ENCODE results near the gene DZIP1.

DZIP1 gene

GRCh38 chr13:95564091-95564490, 80.4 kb downstream of the DZIP1 start:
- TF ChIP-seq CTCF (conservative IDR thresholded peaks at IDR 0.05; ENCODE audit: low read depth, low read length), result no peak
- Histone ChIP-seq H3K4me1 (ENCODE audit: low read depth, poor library complexity, severe bottlenecking) (no peaks in the 10 kb centered on the region), H4K20me1 (ENCODE audit: insufficient read depth) (no peaks in the 10 kb centered on the region), H3K79me2 (ENCODE audit: insufficient read depth, low read depth) (no peaks in the 10 kb centered on the region), H3K36me3 (ENCODE audit: insufficient read depth) (no peaks in the 10 kb centered on the region), H3K9ac (no peak overlapping the region), H2AFZ (ENCODE audit: low read depth) (no peak overlapping the region), H3K4me2 (no peak overlapping the region), H3K27me3 (ENCODE audit: insufficient read depth, low read depth) (no peaks in the 10 kb centered on the region), H3K27ac (no peak overlapping the region), H3K4me3 (IDR thresholded peaks at IDR 0.05; ENCODE audit: insufficient read depth, low read depth, low read length) (no peak overlapping the region)

- Histone ChIP-seq H3K9ac (no peak overlapping the region), H3K4me3 (IDR thresholded peaks at IDR 0.05; ENCODE audit: insufficient read depth, low read depth, low read length) (no peak overlapping the region), H4K20me1 (ENCODE audit: insufficient read depth) (no peaks in the 10 kb centered on the region), H2AFZ (ENCODE audit: low read depth) (no peak overlapping the region), H3K27ac (no peak overlapping the region), H3K4me1 (ENCODE audit: low read depth, poor library complexity, severe bottlenecking) (no peaks in the 10 kb centered on the region), H3K27me3 (ENCODE audit: insufficient read depth, low read depth) (no peaks in the 10 kb centered on the region), H3K79me2 (ENCODE audit: insufficient read depth, low read depth) (no peaks in the 10 kb centered on the region), H3K4me2 (no peak overlapping the region), H3K36me3 (ENCODE audit: insufficient read depth) (no peaks in the 10 kb centered on the region)
- TF ChIP-seq CTCF (conservative IDR thresholded peaks at IDR 0.05; ENCODE audit: low read depth, low read length), result no peak
Measured at GRCh38 chr13:95560387-95560786, 84.1 kb downstream of the DZIP1 start.

- no peak overlapping the region for H3K4me3 ChIP-seq (IDR thresholded peaks at IDR 0.05; ENCODE audit: insufficient read depth, low read depth, low read length)
- H3K4me2 ChIP-seq, result no peak overlapping the region
- no peaks in the 10 kb centered on the region for H3K79me2 ChIP-seq (ENCODE audit: insufficient read depth, low read depth)
- H3K9ac ChIP-seq, result no peak overlapping the region
- H3K27ac ChIP-seq, result no peak overlapping the region
- no peaks in the 10 kb centered on the region for H4K20me1 ChIP-seq (ENCODE audit: insufficient read depth)
- H3K27me3 ChIP-seq (ENCODE audit: insufficient read depth, low read depth), result no peaks in the 10 kb centered on the region
- no peak overlapping the region for H2AFZ ChIP-seq (ENCODE audit: low read depth)
- TF ChIP-seq CTCF (conservative IDR thresholded peaks at IDR 0.05; ENCODE audit: low read depth, low read length), result no peak
- no peaks in the 10 kb centered on the region for H3K36me3 ChIP-seq (ENCODE audit: insufficient read depth)
- no peaks in the 10 kb centered on the region for H3K4me1 ChIP-seq (ENCODE audit: low read depth, poor library complexity, severe bottlenecking)
Measured at GRCh38 chr13:95559100-95559499, 85.4 kb downstream of the DZIP1 start.

GRCh38 chr13:95557013-95557412, 87.5 kb downstream of the DZIP1 start:
- Histone ChIP-seq H3K27ac (no peak overlapping the region), H2AFZ (ENCODE audit: low read depth) (no peak overlapping the region), H3K36me3 (ENCODE audit: insufficient read depth) (no peaks in the 10 kb centered on the region), H3K4me2 (no peak overlapping the region), H3K9ac (no peak overlapping the region), H3K4me3 (IDR thresholded peaks at IDR 0.05; ENCODE audit: insufficient read depth, low read depth, low read length) (no peak overlapping the region), H3K79me2 (ENCODE audit: insufficient read depth, low read depth) (no peaks in the 10 kb centered on the region), H4K20me1 (ENCODE audit: insufficient read depth) (no peaks in the 10 kb centered on the region), H3K4me1 (ENCODE audit: low read depth, poor library complexity, severe bottlenecking) (no peaks in the 10 kb centered on the region), H3K27me3 (ENCODE audit: insufficient read depth, low read depth) (no peaks in the 10 kb centered on the region)
- TF ChIP-seq CTCF (conservative IDR thresholded peaks at IDR 0.05; ENCODE audit: low read depth, low read length), result no peak
